Non-pigmented ciliary epithelial cell (primary cell): ENCODE data around the gene CACNB2.
A peak's percentile ranks its signal among the peaks of the same experiment; 100 is the strongest.

ENCODE experiments used
- DNase-seq: peaks from one replicate; pipeline ENCODE4 v3.0.0-alpha.2; 2010; ENCODE audit warnings: low read depth

CACNB2 gene

GRCh38 chr10:18293536-18294510 is 153.6 kb downstream of the CACNB2 start:
- DNase-seq, result no peak

- DNase-seq, result no peak
These were observed 154.4 kb downstream of the CACNB2 start for GRCh38 chr10:18294633-18295032.

- no peak for DNase-seq
These were observed 157.4 kb downstream of the CACNB2 start for GRCh38 chr10:18297659-18298058.

- DNase-seq, result no peak
These were observed 158.0 kb downstream of the CACNB2 start for GRCh38 chr10:18298256-18298655.

GRCh38 chr10:18303851-18304801 is 163.9 kb downstream of the CACNB2 start:
- no peak for DNase-seq

- DNase-seq, result no peak
These were observed 165.8 kb downstream of the CACNB2 start for GRCh38 chr10:18306031-18306430.

- no peak for DNase-seq
These were observed 168.4 kb downstream of the CACNB2 start for GRCh38 chr10:18308600-18308999.

- no peak for DNase-seq
These were observed 170.5 kb downstream of the CACNB2 start for GRCh38 chr10:18310761-18311160.

GRCh38 chr10:18312374-18313139 is 172.3 kb downstream of the CACNB2 start:
- peak; percentile 13 for DNase-seq

GRCh38 chr10:18313140-18313530 is 172.9 kb downstream of the CACNB2 start:
- DNase-seq, result no peak

- DNase-seq, result no peak
These were observed 173.4 kb downstream of the CACNB2 start for GRCh38 chr10:18313626-18314025.

- no peak for DNase-seq
These were observed 179.4 kb downstream of the CACNB2 start for GRCh38 chr10:18319628-18320027.

GRCh38 chr10:18321371-18321770 is 181.1 kb downstream of the CACNB2 start:
- no peak for DNase-seq

- DNase-seq, result no peak
These were observed 183.7 kb downstream of the CACNB2 start for GRCh38 chr10:18323916-18324315.

- DNase-seq, result no peak
These were observed 185.2 kb downstream of the CACNB2 start for GRCh38 chr10:18325410-18325809.

- DNase-seq, result no peak
These were observed 185.8 kb downstream of the CACNB2 start for GRCh38 chr10:18325889-18326531.

GRCh38 chr10:18328941-18329340 is 188.7 kb downstream of the CACNB2 start:
- no peak for DNase-seq

GRCh38 chr10:18332048-18332447 is 191.8 kb downstream of the CACNB2 start:
- no peak for DNase-seq

- DNase-seq, result no peak
These were observed 192.3 kb downstream of the CACNB2 start for GRCh38 chr10:18332484-18332883.

GRCh38 chr10:18333621-18334020 is 193.4 kb downstream of the CACNB2 start:
- DNase-seq, result no peak

GRCh38 chr10:18334116-18334867 is 194.1 kb downstream of the CACNB2 start:
- no peak for DNase-seq
